Esophagus squamous epithelium (tissue), 5 donors: ENCODE results near the gene KIDINS220. TPM values are rescaled to one million over a fixed set of nuclear protein-coding genes. Genes with fewer than 3 reads are reported as not detected.

ENCODE experiments used
- DNase-seq: peaks from one replicate; lab custom pipeline; 2025; lab: John Stamatoyannopoulos, UW
- H3K27ac ChIP-seq, 4 donors: fragments of 200-600 bp; sonication (generic); one replicate each; pipeline ENCODE4 v1.5.1; 2016 to 2019; ENCODE audit warnings: mild to moderate bottlenecking in 1 of 4
- H3K27me3 ChIP-seq, 4 donors: fragments of 200-600 bp; sonication (generic); 1 replicate in 3 of 4; 2 replicates in 1 of 4; pipeline versions ENCODE4 v1.5.1 to v1.6.0; 2017 to 2021; ENCODE audit warnings: antibody characterized with exemption in 1 of 4
- H3K36me3 ChIP-seq, 3 donors: fragments of 200-600 bp; sonication (generic); one replicate each; pipeline ENCODE4 v1.5.1; 2016 to 2019
- H3K4me1 ChIP-seq, 3 donors: fragments of 200-600 bp; sonication (generic); one replicate each; pipeline ENCODE4 v1.5.1; 2017 to 2019
- H3K4me3 ChIP-seq, 4 donors: fragments of 200-600 bp; sonication (generic); 1 replicate in 3 of 4; 2 replicates in 1 of 4; pipeline ENCODE4 v1.5.1; 2016 to 2019; ENCODE audit warnings: mild to moderate bottlenecking in 2 of 4, moderate library complexity in 1 of 4
- H3K9me3 ChIP-seq, 3 donors: fragments of 200-600 bp; sonication (generic); one replicate each; pipeline ENCODE4 v1.5.1; 2016 to 2019
- POLR2A ChIP-seq, 4 donors: fragments of 450-650 bp; IDR thresholded peaks; one replicate each; pipeline ENCODE4 v1.6.1; 2017; ENCODE audit warnings: antibody characterized with exemption in 4 of 4, mild to moderate bottlenecking in 4 of 4, moderate library complexity in 3 of 4
- WGBS, 2 donors: methylation state at CpG; one replicate each; pipeline ENCODE4 v1.1.5; 2018; 5-methylcytosine and 5-hydroxymethylcytosine counted together
- intact Hi-C: fragments of 100-400 bp; cut with DNase I; formaldehyde crosslinking; loops from one replicate; pipeline ENCODE4 v1.15.0; 2022
- total RNA-seq, 4 donors: library from RNA; depleted of rRNA; stranded (reverse); fragments of >200 nt; gene quantifications; one replicate each; pipeline ENCODE4 v1.1.0, GENCODE V29; 2016
- TF ChIP-seq, protein P1 (sequence below), 6 experiments: fragments of 450-650 bp in 4 of 6; fragments of 200-600 bp in 2 of 6; sonication (generic) in 2 of 6; IDR thresholded peaks; one replicate each; pipeline ENCODE4 v1.5.1; 2016 to 2019; ENCODE audit warnings: antibody characterized with exemption in 6 of 6, mild to moderate bottlenecking in 4 of 6, moderate library complexity in 4 of 6
- donor health status: DM: yes; HTN: yes; CAD: no.

The KIDINS220 gene
- total RNA-seq, 4 donors from 2014 or later: 27.4 to 58.7 (median 35.7) TPM

DNA sequence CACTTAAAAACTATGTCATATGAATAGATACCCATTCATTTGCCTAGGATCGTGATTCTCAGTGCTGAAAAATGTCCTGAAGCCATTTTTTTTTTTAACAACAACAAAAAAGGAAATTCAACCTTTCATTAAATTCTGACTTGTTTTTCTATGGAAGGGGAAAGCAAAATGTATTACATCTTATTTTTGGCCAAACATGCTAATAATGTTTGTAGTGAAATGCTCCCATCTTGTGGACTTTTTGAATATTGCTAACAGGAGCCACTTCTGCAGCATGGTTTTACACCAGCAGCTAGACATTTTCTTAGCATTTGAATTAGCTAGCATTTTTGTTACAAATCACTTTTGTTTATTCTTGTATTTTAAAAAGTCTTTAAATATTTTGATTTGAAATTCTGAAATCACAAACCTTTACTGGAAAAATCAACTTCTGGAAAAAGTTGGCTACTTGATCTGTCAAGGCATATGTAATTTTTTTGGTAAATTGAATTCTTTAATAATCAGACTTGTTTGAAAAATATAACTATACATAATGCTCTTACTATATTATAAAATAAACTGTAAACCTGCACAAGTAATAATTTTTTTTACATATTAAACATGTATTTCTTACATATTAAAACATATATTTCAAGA is 75.8 kb downstream of the KIDINS220 start:
- H3K36me3 ChIP-seq: peaks cover 0 to 70% (median 0%) of the 10 kb centered on the region in 3 donors
- peaks cover 0 to 3% (median 0%) of the 10 kb centered on the region in 3 donors for H3K9me3 ChIP-seq
- TF ChIP-seq, protein P1, sequence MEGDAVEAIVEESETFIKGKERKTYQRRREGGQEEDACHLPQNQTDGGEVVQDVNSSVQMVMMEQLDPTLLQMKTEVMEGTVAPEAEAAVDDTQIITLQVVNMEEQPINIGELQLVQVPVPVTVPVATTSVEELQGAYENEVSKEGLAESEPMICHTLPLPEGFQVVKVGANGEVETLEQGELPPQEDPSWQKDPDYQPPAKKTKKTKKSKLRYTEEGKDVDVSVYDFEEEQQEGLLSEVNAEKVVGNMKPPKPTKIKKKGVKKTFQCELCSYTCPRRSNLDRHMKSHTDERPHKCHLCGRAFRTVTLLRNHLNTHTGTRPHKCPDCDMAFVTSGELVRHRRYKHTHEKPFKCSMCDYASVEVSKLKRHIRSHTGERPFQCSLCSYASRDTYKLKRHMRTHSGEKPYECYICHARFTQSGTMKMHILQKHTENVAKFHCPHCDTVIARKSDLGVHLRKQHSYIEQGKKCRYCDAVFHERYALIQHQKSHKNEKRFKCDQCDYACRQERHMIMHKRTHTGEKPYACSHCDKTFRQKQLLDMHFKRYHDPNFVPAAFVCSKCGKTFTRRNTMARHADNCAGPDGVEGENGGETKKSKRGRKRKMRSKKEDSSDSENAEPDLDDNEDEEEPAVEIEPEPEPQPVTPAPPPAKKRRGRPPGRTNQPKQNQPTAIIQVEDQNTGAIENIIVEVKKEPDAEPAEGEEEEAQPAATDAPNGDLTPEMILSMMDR (IDR thresholded peaks at IDR 0.05): peak in 4 of 6 experiments; percentile 26 to 63 (median 44)
- TF ChIP-seq POLR2A (IDR thresholded peaks at IDR 0.05): no peak
- intact Hi-C loops: no loop called here
- DNase-seq: no peak
- no peaks in the 10 kb centered on the region for H3K27me3 ChIP-seq
- H3K27ac ChIP-seq: no peak overlapping the region
- H3K4me1 ChIP-seq: no peaks in the 10 kb centered on the region
- WGBS, 2 donors: 79 to 92% methylated on average over 1 of the region's 1 CpG
- H3K4me3 ChIP-seq: no peak overlapping the region

DNA sequence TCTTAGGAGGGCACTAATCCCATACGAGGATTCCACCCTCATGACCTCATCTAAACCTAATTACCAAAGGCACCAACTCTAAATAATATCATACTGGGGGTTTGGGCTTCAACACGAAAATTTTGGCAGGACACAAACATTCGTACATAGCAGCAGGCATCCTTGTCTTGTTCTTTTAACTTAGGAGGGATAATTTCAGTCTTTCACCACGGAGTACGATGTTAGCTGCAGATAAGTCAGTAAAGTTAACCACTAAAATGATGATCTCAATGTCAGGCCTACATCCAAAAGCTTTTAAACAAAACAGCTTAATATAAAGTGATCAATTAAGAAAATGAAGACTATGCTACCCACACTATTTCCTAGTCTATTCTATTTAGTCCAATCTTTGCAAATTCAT is 80.7 kb downstream of the KIDINS220 start:
- Histone ChIP-seq H3K4me1 (no peaks in the 10 kb centered on the region), H3K9me3 (peaks cover 0 to 9% (median 0%) of the 10 kb centered on the region in 3 donors), H3K4me3 (no peak overlapping the region), H3K27ac (no peak overlapping the region), H3K36me3 (peaks cover 0 to 47% (median 0%) of the 10 kb centered on the region in 3 donors), H3K27me3 (no peaks in the 10 kb centered on the region)
- TF ChIP-seq, protein P1 (IDR thresholded peaks at IDR 0.05): no peak
- no peak for TF ChIP-seq POLR2A (IDR thresholded peaks at IDR 0.05)
- intact Hi-C loops: no loop called here
- WGBS, 2 donors: 82 to 91% methylated on average over 5 of the region's 5 CpGs
- DNase-seq: no peak

DNA sequence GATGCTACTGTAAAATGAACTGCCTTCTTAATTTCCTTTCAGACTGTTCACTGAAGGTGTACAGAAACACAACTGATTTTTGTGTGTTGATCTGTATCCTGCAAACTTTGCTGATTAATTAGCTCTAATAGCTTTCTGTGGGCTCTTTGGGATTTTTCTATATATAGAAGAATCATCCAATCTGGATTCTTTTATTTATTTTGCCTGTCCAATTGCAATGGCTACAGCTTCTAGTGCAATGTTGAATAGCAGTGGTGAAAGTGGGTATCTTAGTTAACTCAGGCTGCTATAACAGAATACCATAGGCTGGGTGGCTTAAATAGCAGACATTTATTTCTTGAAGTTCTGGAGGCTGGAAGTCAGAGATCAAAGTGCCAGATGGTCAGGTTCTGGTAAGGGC is 81.2 kb downstream of the KIDINS220 start:
- H3K36me3 ChIP-seq: peaks cover 0 to 52% (median 0%) of the 10 kb centered on the region in 3 donors
- no peak for TF ChIP-seq POLR2A (IDR thresholded peaks at IDR 0.05)
- TF ChIP-seq, protein P1 (IDR thresholded peaks at IDR 0.05): no peak
- H3K9me3 ChIP-seq: peaks cover 0 to 9% (median 0%) of the 10 kb centered on the region in 3 donors

DNA sequence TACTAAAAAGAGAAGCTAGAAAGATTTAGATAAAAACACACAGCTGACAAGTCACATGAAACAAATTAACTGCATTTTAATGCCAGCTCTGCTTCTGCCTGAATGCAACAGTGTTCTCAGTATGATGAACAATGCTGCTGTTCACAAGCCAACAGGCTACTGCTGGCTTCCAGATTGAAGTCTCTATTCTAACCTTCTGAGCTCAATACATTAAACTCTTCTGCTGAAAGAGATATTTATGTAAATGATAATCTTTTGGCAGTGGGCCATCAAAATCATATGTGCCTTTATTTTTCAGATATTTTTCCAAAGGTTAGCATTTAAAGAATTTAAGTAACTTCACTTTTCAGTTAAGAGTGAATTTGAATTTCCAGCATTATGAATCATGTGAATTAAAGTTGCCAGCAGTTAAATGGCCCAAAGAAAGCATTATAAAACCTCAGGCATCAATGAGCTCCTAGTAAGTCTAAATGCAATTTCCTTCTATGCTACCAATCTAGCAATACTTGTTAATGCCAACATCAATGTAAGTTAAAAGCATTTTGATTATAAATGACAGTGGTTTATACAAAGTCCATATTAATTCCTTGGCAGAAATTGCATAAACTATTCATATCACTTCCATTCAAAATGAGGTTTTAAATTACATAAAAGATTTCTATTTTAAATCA is 83.2 kb downstream of the KIDINS220 start:
- peaks cover 0 to 9% (median 0%) of the 10 kb centered on the region in 3 donors for H3K9me3 ChIP-seq
- TF ChIP-seq, protein P1 (IDR thresholded peaks at IDR 0.05): no peak
- no peak for TF ChIP-seq POLR2A (IDR thresholded peaks at IDR 0.05)
- no peaks in the 10 kb centered on the region for H3K4me1 ChIP-seq
- H3K36me3 ChIP-seq: peaks cover 0 to 65% (median 0%) of the 10 kb centered on the region in 3 donors
- no peak overlapping the region for H3K4me3 ChIP-seq
- no peak overlapping the region for H3K27ac ChIP-seq
- no peak for DNase-seq
- intact Hi-C loops: no loop called here
- no peaks in the 10 kb centered on the region for H3K27me3 ChIP-seq

More for the DNA sequence above, 81.2 kb downstream of the KIDINS220 start:
- no peak for DNase-seq
- Histone ChIP-seq H3K27me3 (no peaks in the 10 kb centered on the region), H3K4me1 (no peaks in the 10 kb centered on the region), H3K27ac (no peak overlapping the region), H3K4me3 (no peak overlapping the region)
- intact Hi-C loops: no loop called here

DNA sequence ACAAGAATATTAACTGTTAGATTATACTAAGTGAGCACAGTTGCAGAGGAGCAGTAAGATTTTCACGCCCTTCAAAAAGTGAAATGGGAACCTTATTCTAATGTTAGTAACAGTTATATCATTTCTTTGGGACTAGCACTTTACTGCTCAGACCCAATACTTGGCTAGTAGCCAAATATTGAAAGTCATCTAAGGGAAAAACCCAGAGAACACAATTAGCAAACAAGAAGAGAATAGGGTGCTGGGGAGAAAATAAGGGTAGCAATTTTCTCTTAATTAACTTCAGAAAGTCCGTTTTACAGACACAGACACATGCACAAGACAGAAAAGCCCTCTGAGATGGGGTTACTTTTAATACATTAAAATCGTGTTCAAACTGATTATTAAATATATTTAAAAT is 83.8 kb downstream of the KIDINS220 start:
- intact Hi-C loops: no loop called here
- H3K36me3 ChIP-seq: peaks cover 0 to 63% (median 0%) of the 10 kb centered on the region in 3 donors
- peaks cover 0 to 9% (median 0%) of the 10 kb centered on the region in 3 donors for H3K9me3 ChIP-seq
- H3K4me1 ChIP-seq: no peaks in the 10 kb centered on the region
- WGBS, 2 donors: 62 to 73% methylated on average over 3 of the region's 3 CpGs
- no peak overlapping the region for H3K27ac ChIP-seq
- no peak for TF ChIP-seq POLR2A (IDR thresholded peaks at IDR 0.05)
- TF ChIP-seq, protein P1 (IDR thresholded peaks at IDR 0.05): no peak
- H3K4me3 ChIP-seq: no peak overlapping the region
- H3K27me3 ChIP-seq: no peaks in the 10 kb centered on the region
- no peak for DNase-seq
